HEK293 (cell line): ENCODE data around the gene CDPF1.

Experiments
- CTCF ChIA-PET: fragments of 350-600 bp; formaldehyde crosslinking; extraction: SDS; loops from one replicate; lab custom pipeline; 2021; ENCODE audit warnings: antibody characterized with exemption; lab: Yijun Ruan, JAX
- POLR2A ChIA-PET: fragments of 300-600 bp; formaldehyde crosslinking; extraction: SDS; loops from one replicate; lab custom pipeline; 2020; ENCODE audit warnings: antibody characterized with exemption, inconsistent platforms; lab: Yijun Ruan, JAX
- H3K27ac ChIP-seq: fragments of 200-500 bp; sonication (Bioruptor generic); 2 replicates; pipeline ENCODE4 v1.5.1; 2014; ENCODE audit warnings: low read depth, low read length, control low read depth, inconsistent platforms; ENCODE audit errors: extremely low read depth
- H3K36me3 ChIP-seq, 2 experiments: fragments of 200-500 bp in 1 of 2; sonication (Bioruptor generic) in 1 of 2; 1 replicate in 1 of 2; 2 replicates in 1 of 2; pipeline ENCODE4 v1.5.1; 2014 to 2017; ENCODE audit warnings: inconsistent platforms in 2 of 2, low read length in 2 of 2; ENCODE audit not compliant: control insufficient read depth in 2 of 2, insufficient read depth in 1 of 2
- H3K4me1 ChIP-seq: fragments of 200-500 bp; sonication (Bioruptor generic); 2 replicates; pipeline ENCODE4 v1.5.1; 2014; ENCODE audit warnings: mild to moderate bottlenecking, low read length, inconsistent platforms; ENCODE audit not compliant: control insufficient read depth, insufficient read depth
- H3K4me3 ChIP-seq: 2 replicates; pipeline ENCODE4 v1.5.1; 2011; ENCODE audit warnings: low read depth, mild to moderate bottlenecking, control low read depth, low read length, moderate library complexity
- H3K9me3 ChIP-seq: fragments of 200-500 bp; sonication (Bioruptor generic); 2 replicates; pipeline ENCODE4 v1.5.1; 2014; ENCODE audit warnings: low read depth, low read length, inconsistent platforms; ENCODE audit not compliant: control insufficient read depth, insufficient read depth
- GLI2 ChIP-seq: fragments of 450-650 bp; formaldehyde crosslinking; IDR thresholded peaks from 2 replicates; pipeline ENCODE4; 2017; ENCODE audit warnings: missing biosample characterization, missing genetic modification characterization, low read depth, borderline replicate concordance
- KLF7 ChIP-seq: fragments of 450-650 bp; formaldehyde crosslinking; IDR thresholded peaks from 2 replicates; pipeline ENCODE4 v1.5.1; 2016; ENCODE audit warnings: missing biosample characterization, missing genetic modification characterization, borderline replicate concordance
- MYNN ChIP-seq: fragments of 450-650 bp; formaldehyde crosslinking; IDR thresholded peaks from 2 replicates; pipeline ENCODE4 v1.5.1; 2016; ENCODE audit warnings: missing biosample characterization, missing genetic modification characterization, borderline replicate concordance
- RBAK ChIP-seq: fragments of 450-650 bp; formaldehyde crosslinking; IDR thresholded peaks from 2 replicates; pipeline ENCODE4 v1.5.1; 2016; ENCODE audit warnings: missing biosample characterization, missing genetic modification characterization
- SCRT1 ChIP-seq: fragments of 450-650 bp; formaldehyde crosslinking; IDR thresholded peaks from 2 replicates; pipeline ENCODE4 v1.5.1; 2016; ENCODE audit warnings: missing biosample characterization, missing genetic modification characterization, borderline replicate concordance
- YY1 ChIP-seq: fragments of 450-650 bp; formaldehyde crosslinking; IDR thresholded peaks from 2 replicates; pipeline ENCODE4 v1.5.1; 2018; ENCODE audit warnings: missing biosample characterization, missing genetic modification characterization
- ZFHX2 ChIP-seq: fragments of 450-650 bp; formaldehyde crosslinking; conservative IDR thresholded peaks from 2 replicates; pipeline ENCODE4 v1.5.1; 2016; ENCODE audit warnings: missing biosample characterization, missing genetic modification characterization
- ZFP37 ChIP-seq: fragments of 450-650 bp; formaldehyde crosslinking; IDR thresholded peaks from 2 replicates; pipeline ENCODE4 v1.5.1; 2016; ENCODE audit warnings: missing biosample characterization, missing genetic modification characterization
- ZIC2 ChIP-seq: fragments of 450-650 bp; formaldehyde crosslinking; IDR thresholded peaks from 2 replicates; pipeline ENCODE4 v1.5.1; 2016; ENCODE audit warnings: missing biosample characterization, missing genetic modification characterization
- ZNF239 ChIP-seq: fragments of 450-650 bp; formaldehyde crosslinking; IDR thresholded peaks from 2 replicates; pipeline ENCODE4 v1.5.1; 2016; ENCODE audit warnings: missing biosample characterization, missing genetic modification characterization
- ZNF274 ChIP-seq, 2 experiments: fragments of 200-500 bp in 1 of 2; fragments of 450-650 bp in 1 of 2; sonication (Bioruptor generic) in 1 of 2; formaldehyde crosslinking in 1 of 2; IDR thresholded peaks; 2 replicates each; pipeline versions ENCODE4 v1.5.1 to v1.6.1; 2014 to 2016; ENCODE audit warnings: borderline replicate concordance in 1 of 2, inconsistent platforms in 1 of 2, low read length in 1 of 2, missing biosample characterization in 1 of 2, missing genetic modification characterization in 1 of 2
- ZNF302 ChIP-seq: fragments of 450-650 bp; formaldehyde crosslinking; IDR thresholded peaks from 2 replicates; pipeline ENCODE4 v1.5.1; 2016; ENCODE audit warnings: missing biosample characterization, missing genetic modification characterization, low read depth
- ZNF335 ChIP-seq: fragments of 450-650 bp; formaldehyde crosslinking; conservative IDR thresholded peaks from 2 replicates; pipeline ENCODE4 v1.5.1; 2016; ENCODE audit warnings: missing biosample characterization, missing genetic modification characterization
- ZNF404 ChIP-seq: fragments of 450-650 bp; formaldehyde crosslinking; IDR thresholded peaks from 2 replicates; pipeline ENCODE4 v1.5.1; 2017; ENCODE audit warnings: missing biosample characterization, missing genetic modification characterization
- ZNF544 ChIP-seq: fragments of 450-650 bp; formaldehyde crosslinking; IDR thresholded peaks from 2 replicates; pipeline ENCODE4 v1.5.0; 2017; ENCODE audit warnings: missing biosample characterization, missing genetic modification characterization
- TF ChIP-seq, protein P1 (sequence below): fragments of 450-650 bp; formaldehyde crosslinking; IDR thresholded peaks from 2 replicates; pipeline ENCODE4 v1.5.1; 2016; ENCODE audit warnings: missing biosample characterization, missing genetic modification characterization
- TF ChIP-seq, protein P2 (sequence below): fragments of 450-650 bp; formaldehyde crosslinking; IDR thresholded peaks from 2 replicates; pipeline ENCODE4 v1.5.1; 2016; ENCODE audit warnings: missing biosample characterization, missing genetic modification characterization

The CDPF1 gene

DNA sequence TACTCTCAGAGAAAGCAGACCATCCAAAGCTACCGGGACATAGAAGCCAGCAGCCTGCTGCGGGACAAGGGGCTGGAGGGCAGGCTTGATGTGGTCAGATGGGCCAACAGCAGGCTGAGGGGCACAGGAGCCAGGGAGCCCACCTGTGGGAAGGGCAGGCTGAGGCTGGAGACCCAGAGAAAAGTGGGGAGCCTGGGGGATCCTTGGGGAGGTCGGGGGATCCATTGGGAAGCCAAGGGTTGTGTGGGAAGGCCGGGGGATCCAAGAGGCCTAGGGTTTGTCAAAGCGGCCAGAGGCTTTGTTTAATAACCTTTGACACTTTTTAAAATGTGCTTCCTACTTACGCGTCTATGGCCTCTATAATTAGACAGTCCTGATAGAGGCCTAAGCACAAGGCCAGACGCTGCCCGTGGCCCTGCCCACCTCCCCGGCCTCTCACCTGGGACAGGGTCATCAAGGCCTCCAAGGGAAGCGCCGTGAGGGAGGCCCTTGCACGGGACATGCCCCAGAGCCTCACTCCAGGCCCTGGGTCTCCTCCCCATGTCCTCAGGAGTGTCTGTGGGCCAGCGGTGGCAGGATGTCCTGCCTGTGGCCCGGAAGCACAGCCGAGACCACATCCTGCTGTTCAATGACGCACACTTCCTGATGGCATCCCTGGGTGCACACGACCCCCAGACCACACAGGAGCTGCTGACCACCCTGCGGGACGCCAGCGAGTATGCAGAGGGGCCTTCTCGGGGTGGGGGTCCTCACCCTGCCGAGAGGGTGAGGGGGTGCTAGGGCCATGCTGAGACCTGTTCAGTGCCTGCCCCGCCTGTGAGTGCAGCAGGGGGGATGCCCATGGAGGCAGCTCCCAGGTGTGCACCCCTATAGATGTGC, 38.0 kb upstream of the CDPF1 start:
- no peaks in the 10 kb centered on the region for H3K4me1 ChIP-seq
- TF ChIP-seq ZNF335 (tag by site-specific recombination): no peak
- no peak for TF ChIP-seq ZNF404 (tag by site-specific recombination)
- peak; percentile 49 for TF ChIP-seq ZIC2 (tag by site-specific recombination)
- TF ChIP-seq, all 188 proteins: peak for 1
- Histone ChIP-seq H3K36me3 (peaks cover 21 to 96% of the 10 kb centered on the region in 2 experiments; a peak in 2 of 3 replicates), H3K4me3 (no peak overlapping the region), H3K27ac (no peak overlapping the region), H3K9me3 (no peaks in the 10 kb centered on the region)
- ChIA-PET POLR2A (interaction anchor here (1.1 to 1.3 kb wide), 3 partner anchors 7 to 21 kb away, joined by 3 to 6 read pairs (median 4); partner anchors contain the start of gene TTC38), CTCF (interaction anchor here (0.9 kb wide), 1 partner anchor 219 kb away, joined by 3 read pairs; no protein-coding TSS in a partner anchor)

DNA sequence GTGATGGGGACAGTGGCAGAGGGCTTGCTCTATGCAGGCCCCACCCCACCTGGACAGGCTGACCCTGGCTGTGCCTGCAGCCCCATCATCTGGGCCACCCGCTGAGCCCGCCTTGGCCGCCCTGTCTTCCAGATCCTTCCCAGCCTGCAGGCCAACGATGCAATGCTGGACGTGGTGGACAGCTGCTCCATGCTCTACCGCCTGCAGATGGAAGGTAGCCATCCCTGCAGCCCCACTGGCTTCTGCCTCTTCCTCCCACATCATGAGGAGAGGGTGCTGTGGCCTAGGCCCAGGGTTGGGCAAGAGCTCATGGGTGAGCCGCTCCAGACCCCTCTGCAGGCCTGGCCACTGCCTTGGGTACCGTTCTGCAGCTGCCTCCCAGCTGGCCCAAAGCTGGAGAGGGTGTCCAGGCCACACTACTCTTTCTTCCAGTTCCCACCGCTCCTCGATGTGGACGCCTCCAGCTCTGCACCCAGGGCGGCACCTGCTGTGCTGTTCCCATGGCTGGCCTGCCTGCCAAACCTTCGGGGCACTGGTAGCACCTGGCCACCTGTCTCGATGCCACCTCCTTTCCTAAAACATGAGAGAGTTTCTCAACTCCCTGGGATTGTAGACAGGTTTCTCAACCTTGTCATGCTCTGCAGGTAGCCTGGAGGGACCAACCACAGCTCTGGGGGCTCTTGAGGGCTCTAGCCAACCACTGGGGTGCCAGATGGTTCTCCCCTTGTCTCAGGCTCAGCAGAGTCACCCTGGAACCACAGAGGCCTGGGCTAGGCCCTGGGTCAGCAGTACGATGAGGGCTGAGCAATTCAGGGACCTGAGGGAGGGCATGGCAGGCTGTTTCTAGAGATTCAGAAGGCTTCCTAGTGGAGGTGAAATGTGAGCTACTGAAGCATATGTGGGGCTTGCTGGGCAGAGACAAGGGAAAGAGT, 37.1 kb upstream of the CDPF1 start:
- Histone ChIP-seq H3K27ac (no peak overlapping the region), H3K4me3 (no peak overlapping the region), H3K4me1 (no peaks in the 10 kb centered on the region), H3K36me3 (peaks cover 26 to 96% of the 10 kb centered on the region in 2 experiments; a peak in 2 of 3 replicates), H3K9me3 (no peaks in the 10 kb centered on the region)
- POLR2A ChIA-PET: interaction anchor here (0.7 to 1.6 kb wide), 5 partner anchors 8 to 37 kb away, joined by 3 to 5 read pairs (median 4); partner anchors contain the start of genes CDPF1, GTSE1 and TTC38
- CTCF ChIA-PET: interaction anchor here (0.9 kb wide), 1 partner anchor 218 kb away, joined by 3 read pairs; no protein-coding TSS in a partner anchor
- TF ChIP-seq SCRT1 (tag by site-specific recombination) (no peak), MYNN (tag by site-specific recombination) (no peak), ZNF239 (tag by site-specific recombination) (no peak), ZFP37 (tag by site-specific recombination) (no peak), YY1 (tag by site-specific recombination) (no peak), ZNF544 (no peak), ZNF302 (tag by site-specific recombination) (no peak), ZFHX2 (tag by site-specific recombination) (no peak), RBAK (tag by site-specific recombination) (no peak), KLF7 (no peak), GLI2 (tag by site-specific recombination) (no peak), ZNF274 (IDR thresholded peaks at IDR 0.05; ENCODE audit: low read length) (no peak), ZNF274 (tag by site-specific recombination; IDR thresholded peaks at IDR 0.05; ENCODE audit: borderline replicate concordance) (no peak)
- TF ChIP-seq, protein P1, sequence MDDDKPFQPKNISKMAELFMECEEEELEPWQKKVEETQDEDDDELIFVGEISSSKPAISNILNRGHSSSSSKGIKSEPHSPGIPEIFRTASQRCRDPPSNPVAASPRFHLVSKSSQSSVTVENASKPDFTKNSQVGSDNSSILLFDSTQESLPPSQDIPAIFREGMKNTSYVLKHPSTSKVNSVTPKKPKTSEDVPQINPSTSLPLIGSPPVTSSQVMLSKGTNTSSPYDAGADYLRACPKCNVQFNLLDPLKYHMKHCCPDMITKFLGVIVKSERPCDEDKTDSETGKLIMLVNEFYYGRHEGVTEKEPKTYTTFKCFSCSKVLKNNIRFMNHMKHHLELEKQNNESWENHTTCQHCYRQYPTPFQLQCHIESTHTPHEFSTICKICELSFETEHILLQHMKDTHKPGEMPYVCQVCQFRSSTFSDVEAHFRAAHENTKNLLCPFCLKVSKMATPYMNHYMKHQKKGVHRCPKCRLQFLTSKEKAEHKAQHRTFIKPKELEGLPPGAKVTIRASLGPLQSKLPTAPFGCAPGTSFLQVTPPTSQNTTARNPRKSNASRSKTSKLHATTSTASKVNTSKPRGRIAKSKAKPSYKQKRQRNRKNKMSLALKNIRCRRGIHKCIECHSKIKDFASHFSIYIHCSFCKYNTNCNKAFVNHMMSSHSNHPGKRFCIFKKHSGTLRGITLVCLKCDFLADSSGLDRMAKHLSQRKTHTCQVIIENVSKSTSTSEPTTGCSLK (tag by site-specific recombination): no peak
- TF ChIP-seq, protein P2, sequence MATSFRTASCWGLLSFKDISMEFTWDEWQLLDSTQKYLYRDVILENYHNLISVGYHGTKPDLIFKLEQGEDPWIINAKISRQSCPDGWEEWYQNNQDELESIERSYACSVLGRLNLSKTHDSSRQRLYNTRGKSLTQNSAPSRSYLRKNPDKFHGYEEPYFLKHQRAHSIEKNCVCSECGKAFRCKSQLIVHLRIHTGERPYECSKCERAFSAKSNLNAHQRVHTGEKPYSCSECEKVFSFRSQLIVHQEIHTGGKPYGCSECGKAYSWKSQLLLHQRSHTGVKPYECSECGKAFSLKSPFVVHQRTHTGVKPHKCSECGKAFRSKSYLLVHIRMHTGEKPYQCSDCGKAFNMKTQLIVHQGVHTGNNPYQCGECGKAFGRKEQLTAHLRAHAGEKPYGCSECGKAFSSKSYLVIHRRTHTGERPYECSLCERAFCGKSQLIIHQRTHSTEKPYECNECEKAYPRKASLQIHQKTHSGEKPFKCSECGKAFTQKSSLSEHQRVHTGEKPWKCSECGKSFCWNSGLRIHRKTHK (tag by site-specific recombination): no peak
